Smooth muscle cell (in vitro differentiated cells): ENCODE data around the gene MLYCD. TPM values are rescaled to one million over a fixed set of nuclear protein-coding genes. Genes with fewer than 3 reads are reported as not detected.

Experiments
- DNase-seq: peaks from one replicate; lab custom pipeline; 2025; ENCODE audit not compliant: unreplicated experiment; lab: John Stamatoyannopoulos, UW
- H2AFZ ChIP-seq: fragments of 200-600 bp; sonication (generic); 2 replicates; pipeline ENCODE4 v1.6.0; 2016; ENCODE audit warnings: antibody characterized with exemption, low read depth, mild to moderate bottlenecking
- H3F3A ChIP-seq: fragments of 200-600 bp; sonication (generic); 2 replicates; pipeline ENCODE4 v1.6.0; 2017; ENCODE audit warnings: antibody characterized with exemption, low read depth
- H3K27ac ChIP-seq: fragments of 200-600 bp; sonication (generic); 2 replicates; pipeline ENCODE4 v1.5.1; 2016; ENCODE audit warnings: low read depth, mild to moderate bottlenecking
- H3K27me3 ChIP-seq: fragments of 200-600 bp; sonication (generic); 2 replicates; pipeline ENCODE4 v1.6.1; 2016; ENCODE audit warnings: low read depth, mild to moderate bottlenecking
- H3K36me3 ChIP-seq: fragments of 200-600 bp; sonication (generic); 2 replicates; pipeline ENCODE4 v1.5.1; 2016; ENCODE audit warnings: low read depth
- H3K4me1 ChIP-seq: fragments of 200-600 bp; sonication (generic); 2 replicates; pipeline ENCODE4 v1.5.1; 2016; ENCODE audit warnings: low read depth
- H3K4me2 ChIP-seq: fragments of 200-600 bp; sonication (generic); 2 replicates; pipeline ENCODE4 v1.6.0; 2016; ENCODE audit warnings: mild to moderate bottlenecking
- H3K4me3 ChIP-seq: fragments of 200-600 bp; sonication (generic); 2 replicates; pipeline ENCODE4 v1.5.1; 2016; ENCODE audit warnings: mild to moderate bottlenecking
- H3K79me2 ChIP-seq: fragments of 200-600 bp; sonication (generic); 2 replicates; pipeline ENCODE4 v1.6.0; 2016; ENCODE audit warnings: low read depth, mild to moderate bottlenecking
- H3K9ac ChIP-seq: fragments of 200-600 bp; sonication (generic); 2 replicates; pipeline ENCODE4 v1.6.0; 2016; ENCODE audit warnings: low read depth
- H3K9me3 ChIP-seq: fragments of 200-600 bp; sonication (generic); replicated peaks from 2 replicates; pipeline ENCODE4 v1.5.1; 2016; ENCODE audit warnings: low read depth
- H4K20me1 ChIP-seq: fragments of 200-600 bp; sonication (generic); 2 replicates; pipeline ENCODE4 v1.6.0; 2016; ENCODE audit warnings: low read depth
- WGBS: methylation state at CpG from one replicate; pipeline ENCODE4 v1.1.7; 2016; ENCODE audit warnings: low lambda C conversion rate; 5-methylcytosine and 5-hydroxymethylcytosine counted together
- polyA plus RNA-seq: library from polyadenylated mRNA; unstranded; fragments of >200 nt; fragmentation: Nextera tagmentation; extraction: Ambion mirVana; gene quantifications from 2 replicates; pipeline ENCODE4 v1.2.1, GENCODE V29; 2016
- total RNA-seq: library from RNA; depleted of rRNA; stranded (reverse); fragments of >200 nt; gene quantifications from 2 replicates; pipeline ENCODE4 v1.2.3, GENCODE V29; 2014
- TF ChIP-seq, protein P1 (sequence below): fragments of 200-600 bp; sonication (generic); IDR thresholded peaks from 2 replicates; pipeline ENCODE4 v1.5.1; 2017; ENCODE audit warnings: borderline replicate concordance, mild to moderate bottlenecking, antibody characterized with exemption; ENCODE audit not compliant: insufficient read depth, poor library complexity, severe bottlenecking

MLYCD gene
- total and polyA plus RNA-seq, 2 experiments from 2014 or later: 1.2 to 1.6 TPM

DNA sequence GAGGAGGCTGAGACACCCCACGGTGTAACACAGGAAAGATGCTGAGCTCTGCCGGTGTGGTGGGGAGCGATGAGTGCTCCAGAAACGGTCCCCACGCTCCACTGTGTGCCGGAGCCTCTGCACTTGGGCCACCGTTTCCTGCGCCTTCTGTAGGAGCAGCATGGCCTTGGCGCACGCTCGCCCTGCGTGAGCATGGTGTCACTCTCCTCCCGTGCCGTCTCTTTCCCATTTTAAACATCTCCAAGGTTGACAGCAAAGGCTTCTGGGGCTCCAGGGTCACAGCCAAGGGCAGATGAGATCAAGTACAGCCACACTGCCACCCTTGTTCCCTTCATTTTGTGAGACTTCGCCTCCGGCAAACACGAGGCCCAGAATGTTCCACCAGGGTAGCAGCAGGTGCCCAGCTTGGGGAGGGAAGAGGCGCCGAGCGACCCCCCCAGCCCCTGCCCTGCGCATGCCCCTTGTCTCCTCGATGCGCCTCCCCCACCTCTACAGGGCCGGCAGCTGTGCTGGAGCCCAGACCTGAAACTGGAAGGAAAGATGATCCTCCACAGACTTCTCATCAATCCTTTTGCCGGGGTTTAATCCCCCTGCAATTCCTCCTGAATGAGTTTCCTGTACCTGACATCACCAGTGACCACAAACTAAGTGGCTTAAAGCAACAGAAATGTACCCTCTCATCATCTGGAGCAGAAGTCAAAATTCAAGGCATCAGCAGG, 34.2 kb downstream of the MLYCD start:
- TF ChIP-seq, protein P1, sequence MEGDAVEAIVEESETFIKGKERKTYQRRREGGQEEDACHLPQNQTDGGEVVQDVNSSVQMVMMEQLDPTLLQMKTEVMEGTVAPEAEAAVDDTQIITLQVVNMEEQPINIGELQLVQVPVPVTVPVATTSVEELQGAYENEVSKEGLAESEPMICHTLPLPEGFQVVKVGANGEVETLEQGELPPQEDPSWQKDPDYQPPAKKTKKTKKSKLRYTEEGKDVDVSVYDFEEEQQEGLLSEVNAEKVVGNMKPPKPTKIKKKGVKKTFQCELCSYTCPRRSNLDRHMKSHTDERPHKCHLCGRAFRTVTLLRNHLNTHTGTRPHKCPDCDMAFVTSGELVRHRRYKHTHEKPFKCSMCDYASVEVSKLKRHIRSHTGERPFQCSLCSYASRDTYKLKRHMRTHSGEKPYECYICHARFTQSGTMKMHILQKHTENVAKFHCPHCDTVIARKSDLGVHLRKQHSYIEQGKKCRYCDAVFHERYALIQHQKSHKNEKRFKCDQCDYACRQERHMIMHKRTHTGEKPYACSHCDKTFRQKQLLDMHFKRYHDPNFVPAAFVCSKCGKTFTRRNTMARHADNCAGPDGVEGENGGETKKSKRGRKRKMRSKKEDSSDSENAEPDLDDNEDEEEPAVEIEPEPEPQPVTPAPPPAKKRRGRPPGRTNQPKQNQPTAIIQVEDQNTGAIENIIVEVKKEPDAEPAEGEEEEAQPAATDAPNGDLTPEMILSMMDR: no peak
- Histone ChIP-seq H3K9ac (peak overlapping the region; percentile 83), H3K4me3 (no peak overlapping the region), H4K20me1 (no peaks in the 10 kb centered on the region), H3K9me3 (no peaks in the 10 kb centered on the region), H3K27me3 (no peaks in the 10 kb centered on the region), H3K4me1 (peaks cover 10% of the 10 kb centered on the region), H3K36me3 (no peaks in the 10 kb centered on the region), H3K4me2 (peak overlapping the region; percentile 68), H3K27ac (peak overlapping the region; percentile 92), H3F3A (peaks cover 5% of the 10 kb centered on the region), H3K79me2 (no peaks in the 10 kb centered on the region), H2AFZ (no peak overlapping the region)
- DNase-seq: no peak
- WGBS: 82% methylated on average over 24 of the region's 25 CpGs

DNA sequence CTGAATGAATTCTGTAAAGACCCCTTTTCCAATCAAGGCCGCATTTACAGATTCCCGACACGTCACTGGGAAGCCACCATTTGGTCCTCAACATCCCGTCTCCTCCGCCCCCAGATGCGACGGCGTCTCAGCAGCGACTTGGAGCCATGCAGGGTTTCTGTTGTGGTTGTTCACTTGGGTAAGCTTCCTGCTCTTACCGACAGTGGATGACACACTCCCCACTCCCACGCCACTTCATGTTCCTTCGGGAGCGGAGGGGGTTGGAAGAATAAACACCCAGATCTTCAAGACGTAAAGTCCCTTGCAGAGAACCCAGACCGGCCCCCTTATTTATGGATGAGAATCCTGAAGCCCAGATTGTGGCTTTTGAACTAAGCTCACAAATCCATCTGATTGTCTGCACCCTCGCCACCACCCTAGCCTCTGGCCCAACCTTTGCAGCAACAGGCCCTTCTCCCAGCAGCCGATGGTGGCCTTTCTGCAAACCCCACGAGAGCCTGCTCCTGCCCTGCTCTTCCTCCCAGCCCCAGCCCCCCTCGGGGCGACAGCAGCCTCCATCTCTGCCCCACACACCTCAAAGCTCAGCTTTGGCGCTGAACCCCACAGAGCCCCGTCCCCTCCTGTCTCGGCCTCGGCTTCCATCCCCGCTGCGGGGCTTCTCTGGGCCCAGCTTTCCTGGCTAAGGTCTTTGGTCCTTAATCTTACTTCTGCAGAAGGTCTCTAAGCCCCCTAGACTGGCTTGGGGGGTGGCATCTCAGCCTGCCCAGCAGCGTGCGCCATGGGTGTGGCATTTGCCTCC, 35.2 kb downstream of the MLYCD start:
- WGBS: 49% methylated on average over 27 of the region's 28 CpGs
- TF ChIP-seq, protein P1: no peak
- Histone ChIP-seq H3F3A (peaks cover 5% of the 10 kb centered on the region), H2AFZ (no peak overlapping the region), H3K27ac (peak overlapping the region; percentile 92), H3K79me2 (no peaks in the 10 kb centered on the region), H3K27me3 (no peaks in the 10 kb centered on the region), H3K4me3 (no peak overlapping the region), H3K9me3 (no peaks in the 10 kb centered on the region), H4K20me1 (no peaks in the 10 kb centered on the region), H3K36me3 (no peaks in the 10 kb centered on the region), H3K4me1 (peaks cover 10% of the 10 kb centered on the region), H3K4me2 (peak overlapping the region; percentile 68), H3K9ac (peak overlapping the region; percentile 83)
- no peak for DNase-seq

DNA sequence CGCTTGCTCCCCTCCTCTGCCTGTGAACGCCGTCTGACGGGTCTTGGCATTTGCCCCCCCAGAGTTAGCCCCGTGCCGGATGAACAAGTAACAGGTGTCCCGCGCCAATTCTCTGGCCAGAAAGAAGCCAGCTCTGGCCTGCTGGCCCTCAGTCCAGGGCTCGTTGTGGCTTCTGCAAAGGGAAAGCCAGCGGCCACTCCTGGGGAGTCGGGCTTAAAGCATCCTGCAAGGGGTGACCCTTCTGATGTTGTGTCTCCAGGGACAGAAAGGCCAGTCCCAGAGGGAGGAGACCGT, 35.7 kb downstream of the MLYCD start:
- Histone ChIP-seq H3K9ac (no peak overlapping the region), H3K27ac (peak overlapping the region; percentile 92), H3K4me1 (peaks cover 10% of the 10 kb centered on the region), H3K4me2 (peak overlapping the region; percentile 68), H4K20me1 (no peaks in the 10 kb centered on the region), H3F3A (peaks cover under 1% of the 10 kb centered on the region), H2AFZ (no peak overlapping the region), H3K36me3 (no peaks in the 10 kb centered on the region), H3K4me3 (no peak overlapping the region), H3K27me3 (no peaks in the 10 kb centered on the region), H3K79me2 (no peaks in the 10 kb centered on the region), H3K9me3 (no peaks in the 10 kb centered on the region)
- 87% methylated on average over 12 of the region's 12 CpGs for WGBS
- TF ChIP-seq, protein P1: no peak
- no peak for DNase-seq
